ENCODE measurements around the gene C11orf54.

DNA sequence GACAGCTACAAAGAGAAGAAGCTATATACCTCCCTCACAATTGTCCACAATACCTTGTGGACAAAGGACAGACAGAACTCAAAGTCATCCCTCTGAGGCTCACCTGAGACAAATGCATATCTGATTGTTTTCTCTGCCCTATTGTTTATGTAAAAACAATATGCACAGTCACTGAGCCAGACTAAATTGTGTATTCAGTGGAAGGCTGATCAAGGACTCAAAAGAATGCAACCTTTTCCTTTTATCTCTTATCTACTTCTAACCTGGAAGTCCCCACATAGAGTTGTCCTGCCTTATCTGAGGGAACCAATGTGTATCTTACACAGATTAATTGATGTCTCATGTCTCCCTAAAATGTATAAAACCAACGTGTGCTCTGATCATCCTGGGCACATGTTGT lies 28.7 kb downstream of the C11orf54 start:
- TF ChIP-seq, protein P1, sequence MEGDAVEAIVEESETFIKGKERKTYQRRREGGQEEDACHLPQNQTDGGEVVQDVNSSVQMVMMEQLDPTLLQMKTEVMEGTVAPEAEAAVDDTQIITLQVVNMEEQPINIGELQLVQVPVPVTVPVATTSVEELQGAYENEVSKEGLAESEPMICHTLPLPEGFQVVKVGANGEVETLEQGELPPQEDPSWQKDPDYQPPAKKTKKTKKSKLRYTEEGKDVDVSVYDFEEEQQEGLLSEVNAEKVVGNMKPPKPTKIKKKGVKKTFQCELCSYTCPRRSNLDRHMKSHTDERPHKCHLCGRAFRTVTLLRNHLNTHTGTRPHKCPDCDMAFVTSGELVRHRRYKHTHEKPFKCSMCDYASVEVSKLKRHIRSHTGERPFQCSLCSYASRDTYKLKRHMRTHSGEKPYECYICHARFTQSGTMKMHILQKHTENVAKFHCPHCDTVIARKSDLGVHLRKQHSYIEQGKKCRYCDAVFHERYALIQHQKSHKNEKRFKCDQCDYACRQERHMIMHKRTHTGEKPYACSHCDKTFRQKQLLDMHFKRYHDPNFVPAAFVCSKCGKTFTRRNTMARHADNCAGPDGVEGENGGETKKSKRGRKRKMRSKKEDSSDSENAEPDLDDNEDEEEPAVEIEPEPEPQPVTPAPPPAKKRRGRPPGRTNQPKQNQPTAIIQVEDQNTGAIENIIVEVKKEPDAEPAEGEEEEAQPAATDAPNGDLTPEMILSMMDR (IDR thresholded peaks at IDR 0.05): no peak
- TF ChIP-seq POLR2A (IDR thresholded peaks at IDR 0.05): no peak

All from tibial nerve (tissue), 3 donors.